Astrocyte of the cerebellum (primary cell): ENCODE measurements around the gene COL9A3.

ENCODE experiments used
- DNase-seq: peaks from one replicate; pipeline ENCODE4 v3.0.0-alpha.2; 2011; ENCODE audit warnings: low read depth
- H3K4me3 ChIP-seq: 2 replicates; pipeline ENCODE4 v1.5.1; 2011; ENCODE audit warnings: mild to moderate bottlenecking, low read depth, low read length, moderate library complexity
- CTCF ChIP-seq: IDR thresholded peaks from 2 replicates; pipeline ENCODE4 v1.5.1; 2012; ENCODE audit warnings: low read length, low read depth, moderate library complexity, mild to moderate bottlenecking; ENCODE audit errors: missing control alignments
- in situ Hi-C: cut with HindIII; loops from 2 replicates; pipeline ENCODE4 v1.10.0; 2017; ENCODE audit warnings: low sequenced_read_pairs

Gene COL9A3

GRCh38 chr20:62879275-62880146 lies 62.7 kb downstream of the COL9A3 start:
- in situ Hi-C loops: no loop called here
- no peak for DNase-seq
- no peak overlapping the region for H3K4me3 ChIP-seq
- TF ChIP-seq CTCF: no peak

GRCh38 chr20:62880147-62880934 lies 63.5 kb downstream of the COL9A3 start:
- in situ Hi-C loops: no loop called here
- TF ChIP-seq CTCF: no peak
- H3K4me3 ChIP-seq: no peak overlapping the region
- DNase-seq: no peak

GRCh38 chr20:62880935-62881661 lies 64.2 kb downstream of the COL9A3 start:
- no peak overlapping the region for H3K4me3 ChIP-seq
- no peak for DNase-seq
- in situ Hi-C loops: no loop called here
- TF ChIP-seq CTCF: no peak

- no peak for DNase-seq
- no peak overlapping the region for H3K4me3 ChIP-seq
- TF ChIP-seq CTCF: no peak
- in situ Hi-C loops: no loop called here
Observed at GRCh38 chr20:62881662-62882395, 65.0 kb downstream of the COL9A3 start.

GRCh38 chr20:62882426-62882825 lies 65.6 kb downstream of the COL9A3 start:
- no peak for DNase-seq
- in situ Hi-C loops: no loop called here
- no peak overlapping the region for H3K4me3 ChIP-seq
- TF ChIP-seq CTCF: no peak

GRCh38 chr20:62884556-62884955 lies 67.7 kb downstream of the COL9A3 start:
- in situ Hi-C loops: no loop called here
- no peak overlapping the region for H3K4me3 ChIP-seq
- TF ChIP-seq CTCF: no peak
- DNase-seq: no peak
